Effector memory CD8-positive, alpha-beta T cell (primary cell): ENCODE data around the gene RHOB.

Experiments used
- ATAC-seq: fragments of 150-1000 bp; cut with Tn5 transposase; replicated peaks from 2 replicates; pipeline ENCODE4 v1.10.0; 2021; ENCODE audit warnings: mild to moderate bottlenecking, moderate library complexity
- DNase-seq, 3 experiments: peaks; one replicate each; pipeline ENCODE4 v3.0.0; 2021
- H3K27ac Mint-ChIP-seq, 2 donors: one replicate each; pipeline ENCODE4 v1.8.0; 2022; ENCODE audit warnings: mild to moderate bottlenecking in 2 of 2, mixed read lengths in 2 of 2, moderate library complexity in 2 of 2
- H3K27me3 Mint-ChIP-seq, 2 donors: one replicate each; pipeline ENCODE4 v1.8.0; 2022; ENCODE audit warnings: mixed read lengths in 2 of 2
- H3K36me3 Mint-ChIP-seq: one replicate; pipeline ENCODE4 v1.8.0; 2022; ENCODE audit warnings: mild to moderate bottlenecking, moderate library complexity, mixed read lengths; ENCODE audit not compliant: insufficient read depth
- H3K4me1 Mint-ChIP-seq, 2 donors: one replicate each; pipeline ENCODE4 v1.8.0; 2022; ENCODE audit warnings: low read depth in 2 of 2, mixed read lengths in 2 of 2
- H3K4me3 Mint-ChIP-seq, 2 donors: one replicate each; pipeline ENCODE4 v1.8.0; 2022; ENCODE audit warnings: mild to moderate bottlenecking in 2 of 2, mixed read lengths in 2 of 2, moderate library complexity in 2 of 2
- H3K9me3 Mint-ChIP-seq, 2 donors: one replicate each; pipeline ENCODE4 v1.8.0; 2022; ENCODE audit warnings: mixed read lengths in 2 of 2

Gene RHOB

GRCh38 chr2:20436716-20437470 is 10.0 kb upstream of the RHOB start:
- H3K4me3 Mint-ChIP-seq = no peak overlapping the region
- no peak for ATAC-seq
- H3K36me3 Mint-ChIP-seq = no peaks in the 10 kb centered on the region
- no peaks in the 10 kb centered on the region for H3K4me1 Mint-ChIP-seq
- H3K9me3 Mint-ChIP-seq = no peaks in the 10 kb centered on the region
- H3K27me3 Mint-ChIP-seq = peaks cover 8 to 50% of the 10 kb centered on the region in 2 donors
- H3K27ac Mint-ChIP-seq = no peak overlapping the region
- DNase-seq = no peak

DNA sequence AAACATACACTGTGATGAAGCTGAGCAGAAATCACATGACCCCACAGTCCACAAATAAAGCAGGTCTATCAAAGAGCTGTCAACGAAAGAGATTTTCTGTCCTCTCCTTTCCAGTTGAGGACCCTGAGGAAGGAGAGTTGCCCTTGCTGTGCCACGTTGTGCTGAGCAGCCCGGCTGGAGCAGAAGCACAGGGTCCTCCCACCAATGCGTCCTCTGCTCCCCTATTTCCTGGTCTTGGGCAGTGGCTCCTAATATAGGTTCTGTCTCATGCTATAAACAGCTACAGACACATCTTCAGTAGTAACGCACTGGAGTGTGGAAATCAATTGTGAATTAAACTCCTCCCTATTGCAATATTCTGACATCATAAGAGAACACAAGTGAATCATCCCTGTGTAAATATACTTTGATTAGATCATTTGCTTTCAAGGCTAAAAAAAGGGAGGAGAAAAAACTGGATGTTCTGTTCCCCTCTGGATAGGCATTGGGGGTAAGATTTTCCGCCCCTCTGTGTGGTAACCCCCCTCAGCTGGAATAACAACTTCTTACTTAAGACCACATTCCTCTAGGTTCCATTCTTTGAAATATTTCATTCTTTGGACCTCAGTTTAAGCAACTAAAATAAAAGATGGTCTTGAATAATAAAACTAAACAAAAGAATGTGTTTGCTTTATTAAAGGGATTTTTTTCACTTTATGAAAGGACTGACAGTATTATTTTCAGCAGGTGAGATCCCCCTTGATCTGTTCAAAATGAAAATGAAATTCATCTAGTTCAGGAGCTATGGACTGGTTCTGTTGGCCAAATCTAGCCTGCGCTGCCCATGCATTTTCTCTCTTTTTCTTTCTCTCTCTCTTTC is 8.3 kb upstream of the RHOB start:
- Mint-ChIP-seq H3K36me3 (no peaks in the 10 kb centered on the region), H3K27ac (no peak overlapping the region), H3K4me3 (no peak overlapping the region), H3K9me3 (no peaks in the 10 kb centered on the region), H3K27me3 (peaks cover 8 to 50% of the 10 kb centered on the region in 2 donors), H3K4me1 (no peaks in the 10 kb centered on the region)
- ATAC-seq = no peak
- no peak for DNase-seq

DNA sequence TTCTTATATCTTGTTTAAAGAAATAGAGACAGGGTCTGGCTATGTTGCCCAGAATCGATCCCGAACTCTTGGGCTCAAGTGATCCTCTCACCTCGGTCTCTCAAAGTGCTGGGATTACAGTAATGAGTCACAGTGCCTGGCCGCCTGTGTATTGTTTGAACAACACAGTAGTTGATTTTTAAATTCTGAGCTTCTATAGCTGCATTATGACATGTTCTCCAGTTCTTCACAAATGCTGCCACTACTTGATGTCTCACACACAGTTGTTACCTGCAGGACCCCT is 7.7 kb upstream of the RHOB start:
- DNase-seq = no peak
- Mint-ChIP-seq H3K4me1 (no peaks in the 10 kb centered on the region), H3K27me3 (peaks cover 8 to 50% of the 10 kb centered on the region in 2 donors), H3K27ac (no peak overlapping the region), H3K4me3 (no peak overlapping the region), H3K36me3 (no peaks in the 10 kb centered on the region), H3K9me3 (no peaks in the 10 kb centered on the region)
- ATAC-seq = no peak

DNA sequence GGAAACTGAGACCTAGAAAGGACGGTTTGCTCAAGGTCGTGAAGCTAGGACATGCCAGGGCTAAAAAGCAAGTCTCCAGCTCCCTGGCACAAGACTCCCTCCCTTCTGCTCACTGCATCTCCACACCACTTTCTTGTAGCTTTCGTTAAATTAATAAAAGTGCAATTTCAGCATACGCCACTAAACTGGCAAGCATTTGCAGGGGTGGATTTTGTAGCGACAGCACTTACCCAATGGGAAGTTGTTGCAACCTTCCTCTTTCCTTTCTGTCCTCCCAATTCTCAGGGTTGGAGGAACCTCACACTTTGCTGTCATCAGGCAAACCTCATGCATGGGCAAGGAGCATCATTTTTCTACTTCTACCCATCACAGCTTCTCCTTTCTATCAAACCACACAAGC is 7.4 kb upstream of the RHOB start:
- no peaks in the 10 kb centered on the region for H3K36me3 Mint-ChIP-seq
- ATAC-seq (peak; percentile 12), DNase-seq (no peak)
- H3K9me3 Mint-ChIP-seq = no peaks in the 10 kb centered on the region
- H3K4me1 Mint-ChIP-seq = no peaks in the 10 kb centered on the region
- peaks cover 8 to 50% of the 10 kb centered on the region in 2 donors for H3K27me3 Mint-ChIP-seq
- no peak overlapping the region for H3K4me3 Mint-ChIP-seq
- no peak overlapping the region for H3K27ac Mint-ChIP-seq

DNA sequence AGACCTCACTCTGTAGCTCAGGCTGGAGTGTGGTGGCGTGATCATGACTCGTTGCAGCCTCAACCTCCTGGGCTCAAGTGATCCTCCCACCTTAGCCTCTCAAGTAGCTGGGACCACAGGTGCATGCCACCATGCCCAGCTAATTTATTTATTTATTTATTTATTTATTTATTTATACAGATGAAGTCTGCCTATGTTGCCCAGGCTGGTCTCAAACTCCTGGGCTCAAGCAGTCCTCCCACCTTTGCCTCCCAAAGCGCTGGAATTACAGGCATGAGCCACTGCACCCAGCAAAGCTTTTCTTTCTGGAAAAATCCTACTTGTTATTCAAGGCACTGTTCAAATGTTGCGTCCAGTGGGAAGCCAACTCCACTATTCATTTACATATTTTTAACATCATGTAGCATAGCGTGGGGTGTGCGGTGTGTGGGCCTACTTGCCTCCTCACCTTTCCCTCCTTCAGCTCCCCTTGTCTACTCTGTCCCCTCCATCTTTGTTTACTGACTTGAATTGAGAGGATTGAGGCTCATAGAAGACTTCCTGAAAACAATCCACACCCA is 6.8 kb upstream of the RHOB start:
- H3K4me3 Mint-ChIP-seq = no peak overlapping the region
- peak overlapping the region in 1 of 2 donors; percentile 37 for H3K27ac Mint-ChIP-seq
- no peaks in the 10 kb centered on the region for H3K36me3 Mint-ChIP-seq
- H3K4me1 Mint-ChIP-seq = no peaks in the 10 kb centered on the region
- no peaks in the 10 kb centered on the region for H3K9me3 Mint-ChIP-seq
- DNase-seq = no peak
- ATAC-seq = no peak
- peaks cover 8 to 50% of the 10 kb centered on the region in 2 donors for H3K27me3 Mint-ChIP-seq

- Mint-ChIP-seq H3K27me3 (peaks cover 0 to 38% of the 10 kb centered on the region in 2 donors), H3K9me3 (no peaks in the 10 kb centered on the region), H3K27ac (no peak overlapping the region), H3K4me1 (peaks cover 4 to 6% of the 10 kb centered on the region in 2 donors), H3K36me3 (peaks cover 12% of the 10 kb centered on the region), H3K4me3 (no peak overlapping the region)
- DNase-seq (peak in 2 of 3 experiments; percentile 12 to 36), ATAC-seq (no peak)
Measured at GRCh38 chr2:20443276-20443920, 3.5 kb upstream of the RHOB start.

GRCh38 chr2:20444101-20444992 is 2.5 kb upstream of the RHOB start:
- ATAC-seq (no peak), DNase-seq (no peak)
- peaks cover 0 to 28% of the 10 kb centered on the region in 2 donors for H3K27me3 Mint-ChIP-seq
- H3K36me3 Mint-ChIP-seq = peaks cover 17% of the 10 kb centered on the region
- peaks cover 4 to 6% of the 10 kb centered on the region in 2 donors for H3K4me1 Mint-ChIP-seq
- H3K27ac Mint-ChIP-seq = no peak overlapping the region
- no peaks in the 10 kb centered on the region for H3K9me3 Mint-ChIP-seq
- no peak overlapping the region for H3K4me3 Mint-ChIP-seq

GRCh38 chr2:20444993-20445910 is 1.6 kb upstream of the RHOB start:
- ATAC-seq = no peak
- Mint-ChIP-seq H3K36me3 (peaks cover 19% of the 10 kb centered on the region), H3K27me3 (peaks cover 0 to 19% of the 10 kb centered on the region in 2 donors), H3K4me3 (no peak overlapping the region), H3K27ac (no peak overlapping the region), H3K9me3 (no peaks in the 10 kb centered on the region), H3K4me1 (peaks cover 4 to 6% of the 10 kb centered on the region in 2 donors)
- no peak for DNase-seq

DNA sequence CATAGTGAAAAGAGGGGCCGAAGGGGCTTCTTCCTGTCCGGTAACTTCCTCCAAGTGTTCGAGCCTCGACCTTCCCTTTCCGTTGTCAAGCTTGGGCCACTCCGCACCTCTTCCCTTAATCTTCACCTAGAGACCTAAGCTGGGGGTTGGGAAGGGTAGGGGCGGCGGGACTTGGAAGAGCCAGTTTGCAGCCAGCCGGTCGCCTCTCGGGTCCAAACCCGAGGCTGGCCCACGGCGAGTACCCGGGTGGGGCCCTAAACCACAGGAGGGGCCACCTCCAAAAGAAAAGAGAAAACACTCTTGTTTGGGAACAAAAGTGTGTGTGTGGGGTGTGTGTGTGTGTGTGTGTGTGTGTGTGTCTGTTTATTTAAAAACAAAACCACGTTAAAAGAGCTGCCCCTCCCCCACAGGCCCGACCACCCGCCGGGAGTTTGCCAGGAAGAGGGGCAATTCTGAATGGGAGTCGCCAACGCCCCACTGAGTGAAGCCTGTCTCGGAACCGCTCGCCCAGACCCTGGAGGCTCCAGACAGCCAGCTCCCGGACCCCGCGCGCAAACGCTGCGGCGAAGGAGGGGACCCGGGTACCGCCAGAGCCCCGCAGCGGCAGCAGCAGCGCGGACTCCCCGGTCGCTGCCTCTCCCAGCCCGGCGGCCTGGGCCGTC is 488 bp upstream of the RHOB start:
- H3K27ac Mint-ChIP-seq = peak overlapping the region; percentile 73 to 75
- peak overlapping the region; percentile 76 to 78 for H3K4me3 Mint-ChIP-seq
- peaks cover 0 to 13% of the 10 kb centered on the region in 2 donors for H3K27me3 Mint-ChIP-seq
- H3K9me3 Mint-ChIP-seq = no peaks in the 10 kb centered on the region
- ATAC-seq (no peak), DNase-seq (no peak)
- peaks cover 19% of the 10 kb centered on the region for H3K36me3 Mint-ChIP-seq
- peaks cover 4 to 6% of the 10 kb centered on the region in 2 donors for H3K4me1 Mint-ChIP-seq

GRCh38 chr2:20447437-20448245 is 767 bp downstream of the RHOB start:
- Mint-ChIP-seq H3K36me3 (peaks cover 19% of the 10 kb centered on the region), H3K4me3 (peak overlapping the region; percentile 76 to 78), H3K4me1 (peaks cover 4 to 6% of the 10 kb centered on the region in 2 donors), H3K27me3 (peaks cover 0 to 21% of the 10 kb centered on the region in 2 donors), H3K27ac (peak overlapping the region; percentile 73 to 75), H3K9me3 (no peaks in the 10 kb centered on the region)
- ATAC-seq = no peak
- DNase-seq = peak in 1 of 3 experiments; percentile 8
